ENCODE measurements around the gene RPS15. TPM values are rescaled to one million over a fixed set of nuclear protein-coding genes. Genes with fewer than 3 reads are reported as not detected.
A peak's percentile ranks its signal among the peaks of the same experiment; 100 is the strongest.

Gene RPS15
- total and polyA plus RNA-seq, 9 of the 15 experiments (the other 6 are each of a cell fraction or from before 2014, with no cell fraction given), result 605 to 2,791 (median 957) TPM

DNA sequence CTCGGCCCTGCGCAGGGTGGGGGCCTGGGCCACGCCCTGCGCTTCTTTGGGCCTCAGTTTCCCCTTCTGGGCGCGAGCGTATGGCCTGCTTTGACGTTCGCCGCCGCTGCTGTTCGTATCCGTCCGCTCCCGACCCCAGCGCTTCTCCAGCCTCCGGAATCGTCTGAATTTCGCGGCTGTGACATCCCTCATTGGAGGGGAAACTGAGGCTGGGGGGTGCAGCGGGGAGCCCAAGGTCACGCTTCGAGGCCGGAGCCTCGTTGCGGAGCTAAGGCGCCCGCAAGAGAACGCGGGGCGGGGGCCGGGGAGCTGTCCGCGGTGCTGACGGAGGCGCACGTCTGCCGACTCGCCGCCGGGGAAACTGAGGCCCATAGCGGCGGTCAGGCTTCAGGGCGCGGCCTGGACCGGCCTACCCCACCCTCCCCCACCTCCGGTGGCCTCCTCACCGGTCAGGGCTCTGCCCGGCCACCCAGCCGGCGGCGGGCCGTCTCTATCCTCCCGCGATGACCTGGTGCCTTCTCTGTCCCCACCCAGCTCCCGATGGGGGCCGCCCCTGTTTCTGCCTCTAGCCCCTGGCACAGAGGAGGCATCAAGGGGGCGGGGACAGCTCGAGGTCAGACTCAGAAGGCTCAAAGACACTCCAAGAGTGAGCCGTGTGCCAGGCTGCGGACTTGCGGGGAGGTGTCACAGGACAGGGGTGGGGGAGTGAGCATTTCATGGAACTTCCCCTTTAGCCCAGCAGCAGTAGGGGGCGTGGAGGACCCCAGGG is 8.7 kb downstream of the RPS15 start:
- POLR2A ChIA-PET, result interaction anchor here (0.8 kb wide), 2 partner anchors 9 to 207 kb away, joined by 3 to 6 read pairs; no protein-coding TSS in a partner anchor
- no peak for FAIRE-seq
- H3K27me3 ChIP-seq (ENCODE audit: control insufficient read depth in 2 of 2, insufficient read depth in 2 of 2, low read length in 2 of 2), result peaks cover 0 to 12% of the 10 kb centered on the region in 2 experiments; a peak in 1 of 5 replicates
- TF ChIP-seq NR2C2 (CRISPR knock-in tag; IDR thresholded peaks at IDR 0.05) (0 out of 2 replicates have a peak, but pooled peaks have one; percentile 53), NR2C2 (tag; IDR thresholded peaks at IDR 0.05) (no peak), JUND (IDR thresholded peaks at IDR 0.05; ENCODE audit: borderline replicate concordance, low read depth, low read length) (no peak), JUND (tag; IDR thresholded peaks at IDR 0.05; ENCODE audit: borderline replicate concordance, low read depth, low read length) (no peak), MCM5 (IDR thresholded peaks at IDR 0.05; ENCODE audit: low read depth) (no peak), ZKSCAN1 (IDR thresholded peaks at IDR 0.05; ENCODE audit: low read depth, low read length) (no peak), ETV6 (IDR thresholded peaks at IDR 0.05; ENCODE audit: borderline replicate concordance in 1 of 2, low read depth in 2 of 2, low read length in 1 of 2) (no peak), ETV6 (CRISPR knock-in tag; IDR thresholded peaks at IDR 0.05; ENCODE audit: borderline replicate concordance) (0 out of 2 replicates have a peak, but pooled peaks have one; percentile 59), L3MBTL2 (IDR thresholded peaks at IDR 0.05) (peak; percentile 45; the same call in 1 of the 2 replicates), LARP7 (IDR thresholded peaks at IDR 0.05) (no peak), ZNF232 (CRISPR knock-in tag; IDR thresholded peaks at IDR 0.05) (0 out of 2 replicates have a peak, but pooled peaks have one; percentile 61), ZNF707 (CRISPR knock-in tag; conservative IDR thresholded peaks at IDR 0.05) (no peak), MIER1 (IDR thresholded peaks at IDR 0.05; ENCODE audit: low read depth) (peak; percentile 93), CBFA2T2 (conservative IDR thresholded peaks at IDR 0.05) (no peak), HDAC1 (IDR thresholded peaks at IDR 0.05) (peak in 1 of 2 experiments; percentile 65; a peak in 2 of 4 replicates), BCOR (IDR thresholded peaks at IDR 0.05) (peak; percentile 92)
- TF ChIP-seq, protein P1, sequence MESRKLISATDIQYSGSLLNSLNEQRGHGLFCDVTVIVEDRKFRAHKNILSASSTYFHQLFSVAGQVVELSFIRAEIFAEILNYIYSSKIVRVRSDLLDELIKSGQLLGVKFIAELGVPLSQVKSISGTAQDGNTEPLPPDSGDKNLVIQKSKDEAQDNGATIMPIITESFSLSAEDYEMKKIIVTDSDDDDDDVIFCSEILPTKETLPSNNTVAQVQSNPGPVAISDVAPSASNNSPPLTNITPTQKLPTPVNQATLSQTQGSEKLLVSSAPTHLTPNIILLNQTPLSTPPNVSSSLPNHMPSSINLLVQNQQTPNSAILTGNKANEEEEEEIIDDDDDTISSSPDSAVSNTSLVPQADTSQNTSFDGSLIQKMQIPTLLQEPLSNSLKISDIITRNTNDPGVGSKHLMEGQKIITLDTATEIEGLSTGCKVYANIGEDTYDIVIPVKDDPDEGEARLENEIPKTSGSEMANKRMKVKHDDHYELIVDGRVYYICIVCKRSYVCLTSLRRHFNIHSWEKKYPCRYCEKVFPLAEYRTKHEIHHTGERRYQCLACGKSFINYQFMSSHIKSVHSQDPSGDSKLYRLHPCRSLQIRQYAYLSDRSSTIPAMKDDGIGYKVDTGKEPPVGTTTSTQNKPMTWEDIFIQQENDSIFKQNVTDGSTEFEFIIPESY (CRISPR knock-in tag; IDR thresholded peaks at IDR 0.05), result peak; percentile 31; the same call in 1 of the 2 replicates
- TF ChIP-seq, protein P2, sequence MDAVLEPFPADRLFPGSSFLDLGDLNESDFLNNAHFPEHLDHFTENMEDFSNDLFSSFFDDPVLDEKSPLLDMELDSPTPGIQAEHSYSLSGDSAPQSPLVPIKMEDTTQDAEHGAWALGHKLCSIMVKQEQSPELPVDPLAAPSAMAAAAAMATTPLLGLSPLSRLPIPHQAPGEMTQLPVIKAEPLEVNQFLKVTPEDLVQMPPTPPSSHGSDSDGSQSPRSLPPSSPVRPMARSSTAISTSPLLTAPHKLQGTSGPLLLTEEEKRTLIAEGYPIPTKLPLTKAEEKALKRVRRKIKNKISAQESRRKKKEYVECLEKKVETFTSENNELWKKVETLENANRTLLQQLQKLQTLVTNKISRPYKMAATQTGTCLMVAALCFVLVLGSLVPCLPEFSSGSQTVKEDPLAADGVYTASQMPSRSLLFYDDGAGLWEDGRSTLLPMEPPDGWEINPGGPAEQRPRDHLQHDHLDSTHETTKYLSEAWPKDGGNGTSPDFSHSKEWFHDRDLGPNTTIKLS (IDR thresholded peaks at IDR 0.05; ENCODE audit: borderline replicate concordance, low read depth), result no peak

More for the DNA sequence above, 8.7 kb downstream of the RPS15 start:
- Histone ChIP-seq H2AFZ (ENCODE audit: low read depth, low read length) (no peak overlapping the region), H3K9me3 (replicated peaks; ENCODE audit: control insufficient read depth, insufficient read depth, low read depth, low read length) (no peaks in the 10 kb centered on the region), H3K36me3 (ENCODE audit: control insufficient read depth, insufficient read depth, low read length) (peaks cover 10% of the 10 kb centered on the region; the same call in 1 of the 3 replicates), H3K4me1 (replicated peaks in 1 of 2; ENCODE audit: control insufficient read depth in 2 of 2, insufficient read depth in 2 of 2, low read length in 2 of 2) (peaks cover 21 to 74% of the 10 kb centered on the region in 2 experiments), H4K20me1 (replicated peaks; ENCODE audit: control insufficient read depth, insufficient read depth, low read length) (peaks cover 17% of the 10 kb centered on the region; the same call in 1 of the 2 replicates), H3K4me2 (ENCODE audit: insufficient read depth, low read length) (0 out of 2 replicates have a peak overlapping the region, but pooled peaks have one; percentile 13), H3K27ac (ENCODE audit: extremely low read depth, low read depth, low read length) (no peak overlapping the region), H3K4me3 (no peak overlapping the region), H3K79me2 (ENCODE audit: control insufficient read depth, insufficient read depth, low read length) (peaks cover 5% of the 10 kb centered on the region; the same call in 2 of the 3 replicates), H3K9ac (ENCODE audit: insufficient read depth in 1 of 2, low read depth in 2 of 2, low read length in 2 of 2) (no peak overlapping the region), H3K9me1 (ENCODE audit: control insufficient read depth, insufficient read depth, low read length) (no peaks in the 10 kb centered on the region)
- CTCF ChIA-PET (ENCODE audit: low intra/inter-chr PET ratio), result no interaction called here
- ATAC-seq, result no peak
- DNase-seq (ENCODE audit: extremely low read depth in 1 of 4, low spot score in 3 of 4), result peak in 2 of 4 experiments; percentile 48 to 57
- 5% methylated on average over 30 of the region's 63 CpGs for WGBS (ENCODE audit: insufficient coverage, low coverage, missing lambda C conversion rate)
- no TSS peak for BruUV-seq (replicated peaks)
- in situ Hi-C loops (cut with MboI), result no loop called here
- intact Hi-C loops (cut with micrococcal nuclease), result loop anchor here (10.0 kb wide), 1 partner anchor 172 kb away; the partner anchor contains the start of gene FAM174C

Data from K562 (cell line).